Erythroblast (primary cell): ENCODE measurements around the gene CHRM5.

ENCODE experiments used
- GATA1 ChIP-seq: IDR thresholded peaks from 2 replicates; pipeline ENCODE4 v1.6.1; 2011; ENCODE audit warnings: low read depth, mild to moderate bottlenecking, control low read depth, low read length, moderate library complexity
- POLR2A ChIP-seq: IDR thresholded peaks from 2 replicates; pipeline ENCODE4 v1.6.1; 2011; ENCODE audit warnings: mild to moderate bottlenecking, low read length

GRCh38 chr15:34027606-34028005, 59.3 kb downstream of the CHRM5 start:
- TF ChIP-seq POLR2A (no peak), GATA1 (no peak)
